Testis (tissue), 3 donors: ENCODE results near the gene F8A2. TPM values are rescaled to one million over a fixed set of nuclear protein-coding genes. Genes with fewer than 3 reads are reported as not detected.
"Not testable (repeated sequence)": the region's sequence is repeated elsewhere in the genome, so short reads cannot be mapped to it uniquely, and the experiment has no call there.

Source experiments
- DNase-seq: peaks from one replicate; pipeline ENCODE4 v3.0.0-alpha.2; 2019
- H3K27ac ChIP-seq, 2 donors: fragments of 200-600 bp; sonication (generic); one replicate each; pipeline ENCODE4 v1.5.1; 2019
- H3K27me3 ChIP-seq: fragments of 200-600 bp; sonication (generic); one replicate; pipeline ENCODE4 v1.5.1; 2019
- H3K36me3 ChIP-seq: fragments of 200-600 bp; sonication (generic); one replicate; pipeline ENCODE4 v1.5.1; 2017; ENCODE audit warnings: low read depth; ENCODE audit errors: missing control alignments
- H3K4me1 ChIP-seq: fragments of 200-600 bp; sonication (generic); one replicate; pipeline ENCODE4 v1.5.1; 2019
- H3K4me3 ChIP-seq, 2 donors: fragments of 200-600 bp; sonication (generic); one replicate each; pipeline ENCODE4 v1.5.1; 2017 to 2019
- H3K9me3 ChIP-seq: fragments of 200-600 bp; sonication (generic); one replicate; pipeline ENCODE4 v1.5.1; 2017
- CTCF ChIP-seq, 3 experiments: fragments of 450-650 bp in 2 of 3; fragments of 200-600 bp in 1 of 3; sonication (generic) in 1 of 3; IDR thresholded peaks; one replicate each; pipeline ENCODE4 v1.5.1; 2016 to 2019; ENCODE audit warnings: antibody characterized with exemption in 3 of 3, mild to moderate bottlenecking in 2 of 3, moderate library complexity in 1 of 3
- POLR2A ChIP-seq: fragments of 450-650 bp; IDR thresholded peaks from one replicate; pipeline ENCODE4 v1.6.1; 2017; ENCODE audit warnings: antibody characterized with exemption, mild to moderate bottlenecking, moderate library complexity
- WGBS, 2 donors: methylation state at CpG; one replicate each; pipeline ENCODE4 v1.1.5; 2018; 5-methylcytosine and 5-hydroxymethylcytosine counted together
- intact Hi-C: fragments of 100-400 bp; cut with DNase I; formaldehyde crosslinking; loops from one replicate; pipeline ENCODE4 v1.15.1; 2023; ENCODE audit warnings: low total_unique reads
- microRNA-seq, 2 donors: library from miRNA; unstranded; fragments of <30 nt; microRNA quantifications; one replicate each; pipeline ENCODE4, GENCODE V29; 2016; ENCODE audit warnings: borderline number of aligned reads in 2 of 2, borderline replicate concordance in 1 of 2
- polyA plus RNA-seq: library from polyadenylated mRNA; stranded (reverse); fragments of 350-450 nt; fragmentation: Illumina TruSeq; extraction: RNeasy Lipid Tissue Mini Kit (QIAGEN cat#74804); gene quantifications from one replicate; pipeline ENCODE4 v1.2.3, GENCODE V29; 2014; ENCODE audit warnings: low read depth, low replicate concordance; ENCODE audit not compliant: insufficient read depth
- small RNA-seq, 2 donors: library from RNA; depleted of rRNA; stranded (forward); fragments of <200 nt; gene quantifications; one replicate each; pipeline ENCODE3, GENCODE V24; 2016
- total RNA-seq, 2 donors: library from RNA; depleted of rRNA; stranded (reverse); fragments of >200 nt; gene quantifications; one replicate each; pipeline ENCODE4 v1.2.3, GENCODE V29; 2016

The F8A2 gene
- total and polyA plus RNA-seq, 3 donors from 2014 or later: not detected

DNA sequence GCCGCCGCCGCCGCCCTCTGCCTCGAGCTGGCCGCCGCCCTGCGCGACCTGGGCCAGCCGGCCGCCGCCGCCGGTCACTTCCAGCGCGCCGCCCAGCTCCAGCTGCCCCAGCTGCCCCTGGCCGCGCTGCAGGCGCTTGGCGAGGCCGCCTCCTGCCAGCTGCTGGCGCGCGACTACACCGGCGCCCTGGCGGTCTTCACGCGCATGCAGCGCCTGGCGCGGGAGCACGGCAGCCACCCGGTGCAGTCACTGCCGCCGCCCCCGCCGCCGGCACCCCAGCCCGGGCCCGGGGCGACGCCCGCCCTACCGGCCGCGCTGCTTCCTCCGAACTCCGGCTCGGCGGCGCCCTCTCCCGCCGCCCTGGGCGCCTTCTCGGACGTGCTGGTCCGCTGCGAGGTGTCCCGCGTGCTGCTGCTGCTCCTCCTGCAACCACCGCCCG lies 653 bp downstream of the F8A2 start:
- DNase-seq, H3K36me3 ChIP-seq, H3K27ac ChIP-seq, H3K4me1 ChIP-seq, H3K4me3 ChIP-seq, H3K27me3 ChIP-seq, intact Hi-C loops, H3K9me3 ChIP-seq: not testable (repeated sequence)
- WGBS, 2 donors: no CpG with 5 or more reads among the region's 64 CpGs

DNA sequence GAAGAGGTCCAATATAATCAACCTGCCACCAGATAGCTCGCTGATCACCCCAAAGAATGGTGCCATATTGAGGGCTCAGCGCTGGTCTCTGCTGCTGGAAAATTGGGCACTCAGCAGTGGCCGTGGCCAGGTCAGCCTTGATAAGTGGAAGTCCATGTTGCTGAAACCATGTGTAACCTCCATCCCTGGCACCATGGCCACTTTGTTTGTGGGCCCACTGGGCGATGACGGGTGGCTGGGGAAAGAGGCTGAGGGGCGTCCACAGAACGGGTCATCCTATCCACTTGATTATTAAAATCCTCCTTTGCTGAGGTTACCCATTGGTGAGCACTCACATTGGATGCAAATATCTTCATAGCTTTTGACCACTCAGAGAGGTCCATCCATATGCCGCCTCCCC lies 7.7 kb downstream of the F8A2 start:
- no peak overlapping the region for H3K27ac ChIP-seq
- no peak overlapping the region for H3K4me3 ChIP-seq
- intact Hi-C loops: no loop called here
- WGBS, 2 donors: 96 to 100% methylated on average over 1 to 8 of the region's 8 CpGs
- TF ChIP-seq CTCF (IDR thresholded peaks at IDR 0.05) (no peak), POLR2A (no peak)
- no peaks in the 10 kb centered on the region for H3K9me3 ChIP-seq
- no peaks in the 10 kb centered on the region for H3K4me1 ChIP-seq
- no peaks in the 10 kb centered on the region for H3K36me3 ChIP-seq
- DNase-seq: no peak
- H3K27me3 ChIP-seq: no peaks in the 10 kb centered on the region

GRCh38 chrX:155394747-155395276 lies 12.9 kb downstream of the F8A2 start:
- H3K27ac ChIP-seq, intact Hi-C loops, H3K36me3 ChIP-seq, DNase-seq, H3K9me3 ChIP-seq, H3K27me3 ChIP-seq, H3K4me3 ChIP-seq, H3K4me1 ChIP-seq: not testable (repeated sequence)
- 87 to 100% methylated on average over 2 to 5 of the region's 7 CpGs for WGBS, 2 donors

GRCh38 chrX:155406429-155406828 lies 24.5 kb downstream of the F8A2 start:
- H3K4me1 ChIP-seq: no peaks in the 10 kb centered on the region
- H3K36me3 ChIP-seq: no peaks in the 10 kb centered on the region
- TF ChIP-seq CTCF (IDR thresholded peaks at IDR 0.05): no peak
- no peak for TF ChIP-seq POLR2A
- 92 to 96% methylated on average over 2 of the region's 2 CpGs for WGBS, 2 donors
- H3K27me3 ChIP-seq: no peaks in the 10 kb centered on the region
- intact Hi-C loops: no loop called here
- H3K27ac ChIP-seq: no peak overlapping the region
- DNase-seq: no peak
- H3K9me3 ChIP-seq: no peaks in the 10 kb centered on the region
- H3K4me3 ChIP-seq: no peak overlapping the region

DNA sequence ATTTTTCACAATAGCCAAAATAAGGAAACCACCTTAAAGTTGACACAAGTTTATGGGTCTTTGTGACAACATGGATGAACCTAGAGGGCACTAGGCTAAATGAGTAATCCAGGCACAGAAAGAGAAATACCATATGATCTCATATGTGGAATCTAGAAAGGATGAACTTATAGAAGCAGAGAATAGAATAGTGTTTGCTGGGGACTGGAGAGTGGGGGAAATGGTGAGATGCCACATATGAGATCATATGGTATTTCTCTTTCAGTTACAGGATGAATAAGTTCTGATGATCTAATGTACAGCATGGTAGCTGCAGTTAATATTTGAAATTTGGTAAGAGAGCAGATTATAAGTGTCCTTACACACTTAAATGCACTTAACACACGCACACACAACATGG lies 35.9 kb downstream of the F8A2 start:
- intact Hi-C loops: no loop called here
- no peak for DNase-seq
- Histone ChIP-seq H3K4me1 (no peaks in the 10 kb centered on the region), H3K27ac (no peak overlapping the region), H3K27me3 (no peaks in the 10 kb centered on the region), H3K4me3 (no peak overlapping the region), H3K36me3 (no peaks in the 10 kb centered on the region), H3K9me3 (no peaks in the 10 kb centered on the region)
- TF ChIP-seq POLR2A: no peak
- no peak for TF ChIP-seq CTCF (IDR thresholded peaks at IDR 0.05)
- whole genome bisulfite sequencing, 2 donors: 91 to 95% methylated on average over 1 of the region's 1 CpG

Small RNA genes lying within 50 kb of the gene (microRNA-seq; reads per million reads assigned to microRNA genes)
- gene MIR1184-2: 0 reads per million in 2 donors

Small RNA genes lying within 50 kb of the gene (small RNA-seq; reads per million reads assigned to genes)
- gene MIR1184-2: 0 reads per million in 2 donors

Other genes with a start within 250 kb of the F8A2 start
- 10 to 100 TPM; 14.8 to 20.9 TPM for gene VBP1, start 165.6 kb upstream of the F8A2 start, total RNA-seq
- gene VBP1, start 165.6 kb upstream of the F8A2 start, polyA plus RNA-seq: 26.5 TPM
- 1 to 10 TPM; 2.5 to 3.4 TPM for gene RAB39B, start 117.6 kb upstream of the F8A2 start, total RNA-seq
- 1.8 TPM for gene RAB39B, start 117.6 kb upstream of the F8A2 start, polyA plus RNA-seq
- gene CLIC2, start 47.5 kb upstream of the F8A2 start, total RNA-seq: 1 to 10 TPM; 3.5 TPM
- 3.9 TPM for gene CLIC2, start 47.5 kb upstream of the F8A2 start, polyA plus RNA-seq
- 10 to 100 TPM; 20.8 to 28.6 TPM for gene F8A3, start 76.5 kb downstream of the F8A2 start, total RNA-seq
- gene F8A3, start 76.5 kb downstream of the F8A2 start, polyA plus RNA-seq: 6.1 TPM
- gene SPRY3, start 230.5 kb downstream of the F8A2 start, total RNA-seq: 1 to 10 TPM; 1.9 to 2.0 TPM
- 0.71 TPM for gene SPRY3, start 230.5 kb downstream of the F8A2 start, polyA plus RNA-seq
- gene TMLHE, start 230.9 kb downstream of the F8A2 start, total RNA-seq: 10 to 100 TPM; 16.1 to 17.2 TPM
- 5.3 TPM for gene TMLHE, start 230.9 kb downstream of the F8A2 start, polyA plus RNA-seq